Uterus (tissue), 4 donors: ENCODE results near the gene EPHA2. TPM values are rescaled to one million over a fixed set of nuclear protein-coding genes. Genes with fewer than 3 reads are reported as not detected.
"Not testable (repeated sequence)": the region's sequence is repeated elsewhere in the genome, so short reads cannot be mapped to it uniquely, and the experiment has no call there.

Experiments
- DNase-seq, 2 donors: peaks; one replicate each; pipeline ENCODE4 v3.0.0-alpha.2; 2019 to 2020
- H3K27ac ChIP-seq, 2 donors: fragments of 200-600 bp; sonication (generic); 1 replicate in 1 of 2; 2 replicates in 1 of 2; pipeline ENCODE4 v1.5.1; 2016 to 2018
- H3K27me3 ChIP-seq, 2 donors: fragments of 200-600 bp; sonication (generic); one replicate each; pipeline ENCODE4 v1.5.1; 2018 to 2019; ENCODE audit warnings: control low read depth in 1 of 2
- H3K36me3 ChIP-seq, 2 donors: fragments of 200-600 bp; sonication (generic); one replicate each; pipeline ENCODE4 v1.5.1; 2019; ENCODE audit warnings: control low read depth in 1 of 2
- H3K4me1 ChIP-seq, 2 donors: fragments of 200-600 bp; sonication (generic); one replicate each; pipeline ENCODE4 v1.5.1; 2018 to 2019; ENCODE audit warnings: control low read depth in 1 of 2
- H3K4me3 ChIP-seq, 2 donors: fragments of 200-600 bp; sonication (generic); 1 replicate in 1 of 2; 2 replicates in 1 of 2; pipeline ENCODE4 v1.5.1; 2018 to 2019; ENCODE audit warnings: mild to moderate bottlenecking in 1 of 2
- H3K9me3 ChIP-seq, 2 donors: fragments of 200-600 bp; sonication (generic); one replicate each; pipeline ENCODE4 v1.5.1; 2019; ENCODE audit warnings: control low read depth in 1 of 2
- POLR2A ChIP-seq, 2 donors: fragments of 450-650 bp; IDR thresholded peaks; one replicate each; pipeline ENCODE4 v1.6.1; 2016; ENCODE audit warnings: antibody characterized with exemption in 2 of 2, mild to moderate bottlenecking in 1 of 2, moderate library complexity in 1 of 2
- intact Hi-C: fragments of 100-400 bp; cut with DNase I; formaldehyde crosslinking; loops from one replicate; pipeline ENCODE4 v1.15.1; 2023; ENCODE audit warnings: low total_unique reads
- total RNA-seq, 4 donors: library from RNA; depleted of rRNA in 3 of 4; stranded (reverse); fragments of >200 nt in 3 of 4; gene quantifications; one replicate each; pipeline versions ENCODE4 v1.1.0 to v1.2.4, GENCODE V29; 2014 to 2023
- TF ChIP-seq, protein P1 (sequence below), 4 experiments: fragments of 200-600 bp in 2 of 4; fragments of 450-650 bp in 2 of 4; sonication (generic) in 2 of 4; IDR thresholded peaks; one replicate each; pipeline ENCODE4 v1.5.1; 2016 to 2019; ENCODE audit warnings: antibody characterized with exemption in 4 of 4, mild to moderate bottlenecking in 2 of 4, moderate library complexity in 1 of 4
- donor health status: DM: yes; HTN: yes; CAD: no.

The EPHA2 gene
- total RNA-seq, 4 donors from 2014 or later = 2.4 to 32.9 (median 16.3) TPM

DNA sequence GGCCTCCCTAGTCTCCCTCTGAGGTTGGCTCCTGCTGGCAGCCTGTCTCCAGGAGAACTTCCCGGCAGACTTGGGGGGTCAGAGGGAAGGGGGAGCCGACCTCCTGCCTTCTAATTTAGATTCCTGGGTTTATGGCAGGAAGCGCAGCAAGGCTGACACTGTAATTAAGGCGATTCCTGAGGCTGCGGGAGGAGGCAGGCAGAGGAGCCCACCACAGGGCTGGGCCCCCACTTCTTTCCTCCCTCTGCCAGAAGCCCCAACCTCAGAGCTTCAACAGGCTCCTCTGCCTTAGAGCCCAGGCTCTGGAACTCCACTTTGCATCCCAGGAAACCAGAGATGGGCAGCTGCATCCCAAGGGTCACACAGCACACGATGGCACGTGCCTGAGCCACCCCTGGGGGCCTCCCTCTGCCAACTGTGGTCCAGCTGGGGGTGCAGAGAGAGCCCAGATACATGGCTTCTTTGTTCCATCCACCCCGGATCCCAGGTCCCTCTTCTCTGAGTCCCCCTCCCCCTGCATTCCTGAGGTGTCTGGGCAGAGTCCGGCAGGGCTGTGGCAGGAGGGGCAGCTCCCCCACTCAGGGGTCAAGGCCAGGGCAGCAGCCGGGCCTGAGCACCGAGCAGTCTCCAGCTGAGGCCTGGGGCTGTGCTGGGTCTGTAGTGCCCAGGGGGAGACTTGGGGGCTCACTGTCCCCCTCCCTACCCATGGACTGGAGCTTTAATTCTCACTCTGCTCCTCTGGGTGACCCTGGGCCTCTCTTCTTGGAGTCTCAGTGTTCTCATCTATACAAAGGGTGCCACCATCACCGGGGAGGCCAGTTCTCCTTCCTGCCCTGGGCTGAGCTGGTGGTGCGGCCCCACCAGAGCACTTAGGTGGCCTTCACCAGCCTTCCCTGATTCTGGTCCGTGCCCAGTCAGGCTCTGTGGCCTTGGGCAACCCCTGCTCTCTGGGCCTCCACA lies 43.0 kb downstream of the EPHA2 start:
- Histone ChIP-seq H3K27ac (peak overlapping the region; percentile 46 to 87), H3K36me3 (no peaks in the 10 kb centered on the region), H3K4me3 (no peak overlapping the region), H3K27me3 (no peaks in the 10 kb centered on the region), H3K4me1 (peaks cover 0 to 10% of the 10 kb centered on the region in 2 donors), H3K9me3 (no peaks in the 10 kb centered on the region)
- DNase-seq = no peak
- TF ChIP-seq, protein P1, sequence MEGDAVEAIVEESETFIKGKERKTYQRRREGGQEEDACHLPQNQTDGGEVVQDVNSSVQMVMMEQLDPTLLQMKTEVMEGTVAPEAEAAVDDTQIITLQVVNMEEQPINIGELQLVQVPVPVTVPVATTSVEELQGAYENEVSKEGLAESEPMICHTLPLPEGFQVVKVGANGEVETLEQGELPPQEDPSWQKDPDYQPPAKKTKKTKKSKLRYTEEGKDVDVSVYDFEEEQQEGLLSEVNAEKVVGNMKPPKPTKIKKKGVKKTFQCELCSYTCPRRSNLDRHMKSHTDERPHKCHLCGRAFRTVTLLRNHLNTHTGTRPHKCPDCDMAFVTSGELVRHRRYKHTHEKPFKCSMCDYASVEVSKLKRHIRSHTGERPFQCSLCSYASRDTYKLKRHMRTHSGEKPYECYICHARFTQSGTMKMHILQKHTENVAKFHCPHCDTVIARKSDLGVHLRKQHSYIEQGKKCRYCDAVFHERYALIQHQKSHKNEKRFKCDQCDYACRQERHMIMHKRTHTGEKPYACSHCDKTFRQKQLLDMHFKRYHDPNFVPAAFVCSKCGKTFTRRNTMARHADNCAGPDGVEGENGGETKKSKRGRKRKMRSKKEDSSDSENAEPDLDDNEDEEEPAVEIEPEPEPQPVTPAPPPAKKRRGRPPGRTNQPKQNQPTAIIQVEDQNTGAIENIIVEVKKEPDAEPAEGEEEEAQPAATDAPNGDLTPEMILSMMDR (IDR thresholded peaks at IDR 0.05) = no peak
- no peak for TF ChIP-seq POLR2A (IDR thresholded peaks at IDR 0.05)
- intact Hi-C loops = no loop called here

DNA sequence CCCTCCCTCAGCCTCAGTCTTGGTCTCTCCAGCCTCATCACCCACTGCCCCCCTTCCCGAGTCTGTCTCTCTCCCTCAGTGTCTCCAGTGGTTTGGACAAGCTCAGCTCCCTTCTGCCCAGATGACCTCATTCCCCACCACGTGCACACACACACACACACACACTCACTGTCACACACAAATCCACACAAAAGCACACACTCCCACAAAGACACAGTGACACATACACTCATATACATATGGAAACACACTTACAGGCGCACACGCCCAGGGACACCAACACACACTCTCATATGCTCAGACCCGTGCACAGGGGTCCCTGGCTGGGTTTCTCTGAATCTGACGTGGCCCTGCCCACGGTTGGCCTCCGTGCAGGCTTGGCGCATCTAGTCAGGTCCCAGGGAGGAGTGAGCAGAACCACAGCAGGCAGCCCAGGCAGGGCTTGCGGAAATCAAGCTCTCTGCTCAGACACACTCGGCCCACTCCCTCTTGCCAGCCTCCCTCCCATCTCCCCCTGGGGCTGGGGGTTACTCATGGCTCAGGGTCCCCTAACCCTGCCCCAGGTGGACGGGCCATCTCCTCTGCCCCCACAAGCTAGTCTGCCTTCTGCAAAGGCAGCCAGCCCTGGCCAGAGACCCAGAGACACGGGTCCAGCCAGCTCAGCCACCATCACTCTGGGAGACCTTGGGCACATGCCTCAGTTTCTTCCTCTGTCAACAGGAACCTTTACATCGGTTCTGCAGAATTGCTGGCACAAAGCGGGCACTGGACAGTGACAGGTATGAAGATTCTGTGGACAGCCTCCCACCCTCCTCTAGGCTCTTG lies 43.9 kb downstream of the EPHA2 start:
- H3K4me3 ChIP-seq = no peak overlapping the region
- DNase-seq = peak; percentile 55 to 76
- peaks cover 0 to 10% of the 10 kb centered on the region in 2 donors for H3K4me1 ChIP-seq
- intact Hi-C loops = no loop called here
- no peak for TF ChIP-seq POLR2A (IDR thresholded peaks at IDR 0.05)
- no peaks in the 10 kb centered on the region for H3K9me3 ChIP-seq
- peak overlapping the region; percentile 46 to 87 for H3K27ac ChIP-seq
- H3K36me3 ChIP-seq = no peaks in the 10 kb centered on the region
- H3K27me3 ChIP-seq = no peaks in the 10 kb centered on the region

DNA sequence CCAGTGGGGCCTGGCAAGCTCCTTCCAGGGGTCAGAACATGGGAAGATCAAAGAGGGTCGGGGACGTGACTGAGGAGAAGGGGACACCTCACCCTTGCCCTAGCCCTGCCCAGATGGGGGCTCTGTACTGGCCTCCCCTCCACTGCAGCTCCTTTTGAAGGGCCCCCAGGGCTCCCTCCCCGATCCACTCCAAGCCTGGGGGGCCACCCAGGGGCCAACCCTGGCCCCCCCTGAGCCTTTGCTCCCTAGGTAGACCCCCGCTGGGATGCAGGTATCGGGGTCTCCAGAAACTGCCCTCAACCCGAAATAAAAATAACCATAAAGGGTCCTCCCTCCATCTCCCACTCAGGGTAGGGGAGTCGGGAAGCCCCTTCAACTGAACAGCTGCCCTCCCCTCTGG lies 45.0 kb downstream of the EPHA2 start:
- DNase-seq = no peak
- Histone ChIP-seq H3K4me3 (no peak overlapping the region), H3K27ac (peak overlapping the region in 1 of 2 donors; percentile 87), H3K9me3 (no peaks in the 10 kb centered on the region), H3K4me1 (peaks cover 0 to 10% of the 10 kb centered on the region in 2 donors), H3K27me3 (no peaks in the 10 kb centered on the region), H3K36me3 (no peaks in the 10 kb centered on the region)
- intact Hi-C loops = no loop called here
- no peak for TF ChIP-seq POLR2A (IDR thresholded peaks at IDR 0.05)
- TF ChIP-seq, protein P1 (IDR thresholded peaks at IDR 0.05) = no peak

DNA sequence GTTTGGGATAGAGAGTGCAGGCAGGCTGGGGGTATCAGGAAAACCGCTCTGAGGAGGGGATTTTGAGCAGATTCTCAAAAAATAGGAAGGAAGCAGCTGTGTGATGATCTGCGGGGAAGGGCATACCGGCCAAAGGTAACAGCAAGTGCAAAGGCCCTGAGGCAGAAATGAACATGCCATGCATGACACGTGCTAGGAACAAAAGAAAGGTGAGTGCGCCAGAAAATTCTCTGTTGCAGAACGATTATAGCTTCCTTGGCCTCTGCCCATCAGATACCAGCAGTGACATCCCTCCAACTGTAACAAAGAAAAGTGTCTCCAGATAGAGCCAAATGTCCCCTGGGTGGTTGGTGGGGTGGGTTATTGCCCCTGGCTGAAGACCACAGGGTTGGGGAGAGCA lies 45.4 kb downstream of the EPHA2 start:
- intact Hi-C loops = no loop called here
- no peak for DNase-seq
- Histone ChIP-seq H3K4me3 (no peak overlapping the region), H3K36me3 (no peaks in the 10 kb centered on the region), H3K27ac (no peak overlapping the region), H3K27me3 (no peaks in the 10 kb centered on the region), H3K9me3 (no peaks in the 10 kb centered on the region), H3K4me1 (peaks cover 0 to 10% of the 10 kb centered on the region in 2 donors)
- TF ChIP-seq POLR2A (IDR thresholded peaks at IDR 0.05) = no peak

DNA sequence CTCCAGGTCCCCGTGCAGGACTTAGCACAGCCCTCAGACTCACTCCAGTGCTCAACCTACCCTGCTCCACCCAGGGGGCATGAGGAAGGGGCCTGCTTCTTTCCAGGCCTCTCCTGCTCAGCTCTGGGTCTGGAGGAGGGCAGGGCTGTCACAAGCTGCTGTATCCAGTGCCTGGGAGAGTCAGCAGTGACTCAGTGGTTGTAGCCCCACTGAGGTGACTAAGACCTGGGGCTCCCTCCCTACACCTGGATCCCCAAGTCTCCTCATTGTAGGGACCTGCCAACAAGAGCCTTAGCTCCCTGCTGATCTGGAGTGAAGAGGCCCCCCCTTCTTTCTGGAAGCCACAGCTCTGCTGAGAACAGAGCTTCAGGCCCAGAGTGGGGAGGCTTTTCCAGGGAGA lies 46.3 kb downstream of the EPHA2 start:
- Histone ChIP-seq H3K27ac (no peak overlapping the region), H3K4me3 (no peak overlapping the region), H3K9me3 (no peaks in the 10 kb centered on the region), H3K4me1 (peaks cover 0 to 10% of the 10 kb centered on the region in 2 donors), H3K27me3 (no peaks in the 10 kb centered on the region), H3K36me3 (no peaks in the 10 kb centered on the region)
- TF ChIP-seq, protein P1 (IDR thresholded peaks at IDR 0.05) = no peak
- TF ChIP-seq POLR2A (IDR thresholded peaks at IDR 0.05) = no peak
- DNase-seq = no peak
- intact Hi-C loops = no loop called here

DNA sequence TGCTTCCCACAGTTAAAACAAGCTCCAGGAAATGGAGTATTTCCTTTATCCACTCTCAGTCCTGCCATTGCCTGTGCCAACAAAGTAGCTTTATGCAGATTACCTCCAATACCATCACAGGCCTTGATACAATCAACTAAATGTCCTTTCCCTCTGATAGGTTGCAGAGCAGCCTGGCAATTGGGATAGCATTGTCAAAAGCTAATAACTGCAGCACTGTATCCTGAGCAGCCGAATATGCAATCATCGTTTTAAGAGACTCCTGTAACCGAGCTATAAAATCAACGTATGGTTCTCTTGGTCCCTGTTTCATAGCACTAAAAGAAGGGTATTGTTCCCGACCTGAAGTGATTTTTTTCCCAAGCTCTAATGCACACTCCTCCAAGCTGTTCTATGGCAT lies 48.8 kb downstream of the EPHA2 start:
- DNase-seq, H3K27ac ChIP-seq, H3K27me3 ChIP-seq, H3K9me3 ChIP-seq, H3K4me1 ChIP-seq, intact Hi-C loops, H3K36me3 ChIP-seq, H3K4me3 ChIP-seq: not testable (repeated sequence)
